G401 (cell line): ENCODE measurements around the gene PARP16. TPM values are rescaled to one million over a fixed set of nuclear protein-coding genes. Genes with fewer than 3 reads are reported as not detected.

ENCODE experiments used
- DNase-seq: peaks from one replicate; pipeline ENCODE4 v3.0.0-alpha.2; 2015; ENCODE audit warnings: low spot score
- in situ Hi-C: cut with HindIII; loops from 2 replicates; pipeline ENCODE4 v1.10.0; 2016; ENCODE audit warnings: low sequenced_read_pairs, mixed read lengths
- total RNA-seq: library from RNA; depleted of rRNA; stranded (reverse); fragments of >200 nt; shearing (Covaris generic); gene quantifications from 2 replicates; pipeline ENCODE4 v1.2.3, GENCODE V29; 2014

The PARP16 gene
- total RNA-seq, 1 experiment from 2014 or later, result 6.3 TPM

DNA sequence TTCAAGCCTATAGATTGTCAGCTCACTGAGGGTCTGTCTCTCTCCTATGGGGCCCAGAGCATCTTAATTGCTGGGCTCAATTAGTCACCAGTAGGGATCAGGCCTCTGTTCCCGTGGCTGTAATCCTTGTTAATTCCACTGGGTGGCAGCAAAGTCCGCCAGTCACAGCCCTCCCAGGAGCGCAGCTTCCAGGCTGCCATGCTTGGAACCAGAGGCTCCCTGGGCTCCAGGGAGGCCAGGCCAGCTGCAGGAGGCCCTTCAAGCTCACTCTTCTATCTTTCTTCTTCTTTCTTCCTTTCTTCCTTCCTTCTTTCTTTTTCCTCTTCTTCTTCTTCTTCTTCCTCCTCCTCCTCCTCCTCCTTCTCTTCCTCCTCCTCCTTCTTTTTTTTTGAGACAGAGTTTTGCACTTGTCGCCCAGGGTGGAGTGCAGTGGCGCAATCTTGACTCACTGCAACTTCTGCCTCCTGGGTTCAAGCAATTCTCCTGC lies 32.2 kb upstream of the PARP16 start:
- in situ Hi-C loops, result no loop called here
- DNase-seq, result peak; percentile 89

DNA sequence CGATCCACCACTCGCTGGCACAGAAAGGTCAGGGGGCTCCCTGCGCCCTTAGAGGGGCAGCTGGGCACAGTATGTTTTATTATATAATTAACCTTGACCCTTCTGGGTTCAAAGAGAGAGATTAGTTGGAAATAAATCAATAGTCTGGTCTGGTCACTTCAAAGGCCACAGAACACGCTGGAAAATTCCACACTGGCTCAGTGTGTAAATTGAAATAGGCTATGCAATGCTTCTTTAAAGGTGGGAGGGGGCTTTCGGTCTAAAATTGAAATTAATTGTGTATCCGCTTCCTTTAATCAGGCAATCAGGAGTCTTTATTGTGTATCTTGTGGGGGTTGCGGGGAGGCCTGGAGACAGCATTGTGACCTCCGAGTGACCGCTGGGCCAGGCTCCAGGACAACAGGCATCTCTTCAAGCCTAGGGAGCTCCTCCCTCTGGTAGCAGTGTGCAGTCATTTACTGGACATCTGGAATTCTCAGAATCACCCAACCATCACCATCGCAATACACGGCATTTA lies 25.8 kb upstream of the PARP16 start:
- in situ Hi-C loops, result no loop called here
- DNase-seq, result no peak

DNA sequence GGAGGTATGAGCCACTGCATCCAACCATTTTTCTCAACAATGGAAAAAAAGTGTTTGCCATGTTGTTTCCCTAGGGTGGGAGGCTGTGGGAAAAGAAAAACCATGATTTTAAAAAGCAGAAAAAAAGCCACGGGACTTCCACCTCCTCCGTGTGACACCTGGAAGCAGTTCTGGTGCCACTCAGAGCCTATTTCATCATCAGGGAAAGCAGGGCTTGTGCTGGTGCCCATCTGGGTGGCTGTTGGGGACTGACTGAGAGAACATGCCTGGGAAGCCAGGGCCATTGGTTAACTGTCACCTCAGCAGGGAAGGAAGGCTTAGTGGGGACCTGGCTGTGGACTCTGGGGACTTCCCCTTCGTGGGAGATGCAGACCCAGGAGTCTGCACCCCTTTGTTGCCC lies 25.1 kb upstream of the PARP16 start:
- DNase-seq, result no peak
- in situ Hi-C loops, result no loop called here

DNA sequence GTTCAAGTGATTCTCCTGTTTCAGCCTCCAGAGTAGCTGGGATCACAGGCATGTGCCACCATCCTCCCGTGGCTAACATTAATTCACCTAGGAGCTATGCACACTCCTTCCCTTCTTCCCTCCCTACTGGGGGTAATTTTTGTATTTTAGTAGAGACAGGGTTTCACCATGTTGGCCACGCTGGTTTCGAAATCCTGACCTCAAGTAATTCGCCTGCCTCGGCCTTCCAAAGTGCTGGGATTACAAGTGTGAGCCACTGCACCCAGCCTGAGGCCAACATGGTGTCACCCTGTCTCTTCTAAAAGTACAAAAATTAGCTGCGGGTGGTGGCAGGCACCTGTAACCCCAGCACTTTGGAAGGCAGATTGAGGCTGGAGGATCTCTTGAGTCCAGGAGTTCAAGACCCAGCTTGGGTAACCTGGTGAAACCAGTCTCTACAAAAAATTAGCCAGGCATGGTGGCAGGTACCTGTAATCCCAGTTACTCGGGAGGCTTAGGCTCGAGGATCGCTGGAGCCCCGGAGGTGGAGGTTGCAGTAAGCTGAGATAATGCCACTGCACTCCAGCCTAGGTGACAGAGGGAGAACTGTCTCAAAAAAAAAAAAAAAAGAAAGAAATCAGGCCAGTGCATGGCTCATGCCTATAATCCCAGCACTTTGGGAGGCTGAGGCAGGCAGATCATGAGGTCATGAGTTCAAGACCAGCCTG lies 23.9 kb upstream of the PARP16 start:
- in situ Hi-C loops, result no loop called here
- DNase-seq, result no peak

DNA sequence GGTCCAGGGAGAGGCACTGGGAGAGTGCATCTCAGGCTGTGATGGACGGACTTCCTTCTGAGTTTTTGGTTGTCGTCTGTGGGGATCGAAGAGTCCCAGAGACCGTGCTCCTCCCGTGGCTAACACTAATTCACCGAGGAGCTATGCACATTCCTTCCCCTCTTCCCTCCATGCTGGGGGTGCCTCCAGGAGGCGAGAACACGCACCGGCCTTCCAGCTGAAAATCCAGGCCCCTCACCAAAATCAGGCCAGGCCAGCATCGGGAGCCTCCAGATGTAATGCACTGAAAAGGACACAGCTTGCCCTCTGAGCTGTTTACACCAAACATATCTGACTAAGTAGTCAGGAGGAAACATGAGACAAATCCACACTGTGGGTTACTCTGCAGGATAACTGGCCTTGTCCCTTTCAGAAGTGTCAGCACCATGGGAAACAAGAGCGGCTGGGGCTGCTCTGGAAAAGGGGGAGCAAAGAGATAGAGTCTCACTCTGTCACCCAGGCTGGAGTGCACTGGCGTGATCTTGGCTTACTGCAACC lies 23.3 kb upstream of the PARP16 start:
- in situ Hi-C loops, result no loop called here
- DNase-seq, result no peak

DNA sequence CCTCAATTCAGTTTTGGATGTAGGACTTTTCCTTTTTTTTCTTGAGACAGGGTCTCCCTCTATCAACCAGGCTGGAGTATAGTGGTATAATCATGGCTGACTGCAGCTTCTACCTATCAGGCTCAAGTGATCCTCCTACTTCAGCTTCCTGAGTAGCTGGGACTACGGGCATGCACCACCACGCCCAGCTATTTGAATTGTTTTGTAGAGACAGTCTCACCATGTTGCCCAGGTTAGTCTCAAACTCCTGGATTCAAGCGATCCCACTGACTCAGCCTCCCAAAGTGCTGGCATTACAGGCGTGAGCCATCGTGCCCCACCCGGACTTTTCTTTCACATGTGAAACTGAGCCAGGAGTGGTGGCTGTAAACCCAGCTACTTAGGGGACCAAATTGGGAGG lies 21.3 kb upstream of the PARP16 start:
- DNase-seq, result no peak
- in situ Hi-C loops, result no loop called here

DNA sequence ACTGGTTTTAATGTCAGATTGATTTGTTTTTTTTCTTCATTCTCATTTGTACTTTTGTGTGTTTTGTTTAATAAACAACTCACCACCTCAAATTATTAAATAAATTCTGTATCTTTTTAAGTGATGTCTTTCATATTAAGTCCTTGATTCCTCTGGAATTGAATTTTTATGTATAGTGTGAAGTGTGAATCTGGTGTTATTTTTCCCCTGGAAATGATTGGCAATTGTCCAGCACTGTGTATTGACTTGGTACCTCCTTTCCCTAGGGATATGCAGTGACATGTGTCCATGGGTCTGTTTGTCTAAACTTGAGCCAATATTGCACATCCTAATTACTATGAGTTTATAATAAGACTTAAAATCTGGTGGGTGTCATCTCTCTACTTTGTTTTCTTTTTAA lies 19.9 kb upstream of the PARP16 start:
- in situ Hi-C loops, result no loop called here
- no peak for DNase-seq

DNA sequence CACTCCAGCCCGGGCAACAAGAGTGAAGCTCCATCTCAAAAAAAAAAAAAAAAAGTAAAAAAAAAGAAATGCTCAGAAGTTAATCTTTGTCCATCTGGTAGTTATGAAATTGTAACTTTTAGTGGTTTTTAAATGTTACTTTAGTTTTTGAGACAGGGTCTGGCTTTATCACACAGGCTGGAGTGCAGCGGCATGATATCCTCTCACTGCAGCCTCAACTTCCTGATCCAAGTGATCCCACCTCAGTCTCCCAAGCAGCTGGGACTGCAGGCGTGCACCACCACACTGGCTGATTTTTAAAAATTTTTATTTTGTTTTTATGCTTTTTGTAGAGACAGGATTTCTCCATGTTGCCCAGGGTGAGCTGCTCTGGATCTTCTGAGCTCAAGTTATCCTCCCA lies 19.1 kb upstream of the PARP16 start:
- in situ Hi-C loops, result no loop called here
- no peak for DNase-seq

DNA sequence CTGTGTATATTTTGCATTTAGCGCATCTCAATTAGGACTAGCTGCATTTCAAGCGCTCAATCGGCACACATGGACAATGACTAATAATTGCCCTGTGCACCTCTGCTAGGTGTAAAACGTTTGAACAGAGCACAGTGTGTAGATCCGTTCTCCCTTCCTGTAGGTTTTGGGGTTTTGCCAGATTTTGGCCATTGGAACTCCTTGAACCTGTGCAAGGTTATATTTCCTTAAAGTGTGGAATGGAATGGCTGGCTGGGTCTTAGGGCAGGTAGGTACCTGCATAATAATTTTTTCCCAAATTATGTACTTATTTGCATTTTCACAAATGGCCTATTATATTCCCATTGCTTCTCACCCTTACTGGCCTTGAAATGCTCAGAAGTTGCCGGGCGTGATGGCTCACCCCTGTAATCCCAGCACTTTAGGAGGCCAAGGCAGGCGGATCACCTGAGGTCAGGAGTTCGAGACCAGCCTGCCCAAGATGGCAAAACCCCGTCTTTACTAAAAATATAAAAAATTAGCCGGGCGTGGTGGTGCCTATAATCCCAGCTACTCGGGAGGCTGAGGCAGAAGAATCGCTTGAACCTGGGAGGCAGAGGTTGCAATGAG lies 18.6 kb upstream of the PARP16 start:
- in situ Hi-C loops, result no loop called here
- no peak for DNase-seq

DNA sequence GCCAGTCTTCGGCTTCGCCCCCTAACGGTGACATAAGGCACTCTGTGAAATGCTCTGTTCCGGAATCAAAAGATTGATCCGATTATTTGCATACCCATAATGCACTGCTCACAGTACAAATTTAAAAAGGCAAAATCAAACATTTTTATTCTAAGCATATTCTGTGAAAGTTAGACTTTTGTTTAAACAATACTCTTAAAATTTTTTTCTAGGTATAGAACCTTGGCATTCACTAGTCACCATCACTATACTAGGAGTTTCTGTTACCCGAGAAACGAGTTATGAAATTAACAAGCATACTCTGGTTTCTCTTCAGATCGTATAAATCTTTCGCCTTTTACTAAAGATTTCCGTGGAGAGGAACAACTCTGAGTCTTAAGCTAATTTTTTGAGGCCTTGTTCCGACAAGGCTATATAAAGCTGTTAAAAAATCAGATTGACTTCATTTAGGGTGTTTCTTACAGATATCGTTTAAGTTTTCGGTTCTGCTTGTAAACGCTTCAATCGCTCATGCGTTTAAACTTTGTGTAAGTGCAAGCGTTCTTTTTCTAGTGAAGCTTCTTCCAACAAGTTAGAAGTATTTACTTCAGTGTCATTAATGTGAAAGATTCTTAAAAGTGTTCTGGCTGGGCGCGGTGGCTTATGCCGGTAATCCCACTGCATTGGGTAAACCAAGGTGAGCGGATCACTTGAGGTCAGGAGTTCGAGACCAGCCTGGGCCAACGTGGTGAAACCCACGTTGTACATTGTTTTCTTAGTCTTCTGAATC lies 17.9 kb upstream of the PARP16 start, which contains the start of gene RNU5B-1:
RNU5B-1 (plus strand) TSS at position 297 of the 769 bp plus-strand sequence.
- peak; percentile 93 for DNase-seq
- in situ Hi-C loops, result no loop called here

DNA sequence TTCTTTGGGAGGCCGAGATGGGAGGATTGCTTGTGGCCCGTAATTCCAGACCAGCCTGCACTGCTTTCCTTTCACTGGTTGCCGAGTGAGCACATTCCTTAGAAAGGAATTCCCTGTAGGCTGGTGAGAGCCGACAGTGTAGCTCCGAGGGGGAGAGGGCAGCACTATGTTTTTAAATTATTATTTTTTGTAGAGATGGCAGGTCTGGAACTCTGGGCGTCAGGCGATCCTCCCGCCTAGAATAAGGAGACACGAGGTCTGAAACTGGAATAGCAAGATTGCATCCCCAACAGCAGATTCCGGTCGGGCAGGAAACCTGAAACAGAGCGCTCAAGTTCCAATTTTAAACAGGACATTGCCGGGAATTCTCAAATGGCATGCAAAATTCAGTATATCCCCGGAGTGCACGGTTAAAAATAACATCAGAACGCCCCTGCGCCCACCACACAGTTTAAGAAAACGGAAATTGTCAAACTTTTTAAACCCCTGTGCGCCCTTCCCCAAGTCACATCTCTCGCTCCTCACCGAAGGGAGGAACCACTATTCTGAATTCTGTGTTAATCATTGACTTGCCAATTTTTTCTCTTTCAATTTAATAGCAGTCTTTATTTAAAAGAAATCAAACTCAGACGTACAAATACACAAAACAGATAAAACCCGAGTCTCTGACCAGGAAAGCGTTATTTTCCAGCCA lies 17.2 kb upstream of the PARP16 start:
- in situ Hi-C loops, result no loop called here
- DNase-seq, result peak; percentile 73

DNA sequence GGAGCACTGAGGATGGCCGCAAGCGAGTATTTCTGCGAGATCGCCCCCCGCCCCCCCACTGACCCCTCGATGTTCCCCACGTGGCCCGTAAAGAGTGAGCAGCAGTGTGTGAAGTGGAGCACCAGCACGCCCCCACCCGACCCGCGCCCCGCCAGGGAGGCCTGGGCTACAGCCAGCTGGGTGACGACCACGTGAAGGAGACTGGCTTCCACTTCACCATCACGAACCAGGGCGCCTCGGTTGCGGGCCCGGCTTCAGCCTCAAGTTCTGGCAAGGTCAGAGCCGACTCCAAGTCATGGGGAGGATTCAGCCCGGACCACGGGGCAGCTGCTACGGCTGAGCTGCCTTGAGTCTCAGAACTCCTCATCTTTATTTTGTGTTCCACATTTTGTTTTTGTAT lies 15.4 kb upstream of the PARP16 start:
- DNase-seq, result no peak
- in situ Hi-C loops, result no loop called here

DNA sequence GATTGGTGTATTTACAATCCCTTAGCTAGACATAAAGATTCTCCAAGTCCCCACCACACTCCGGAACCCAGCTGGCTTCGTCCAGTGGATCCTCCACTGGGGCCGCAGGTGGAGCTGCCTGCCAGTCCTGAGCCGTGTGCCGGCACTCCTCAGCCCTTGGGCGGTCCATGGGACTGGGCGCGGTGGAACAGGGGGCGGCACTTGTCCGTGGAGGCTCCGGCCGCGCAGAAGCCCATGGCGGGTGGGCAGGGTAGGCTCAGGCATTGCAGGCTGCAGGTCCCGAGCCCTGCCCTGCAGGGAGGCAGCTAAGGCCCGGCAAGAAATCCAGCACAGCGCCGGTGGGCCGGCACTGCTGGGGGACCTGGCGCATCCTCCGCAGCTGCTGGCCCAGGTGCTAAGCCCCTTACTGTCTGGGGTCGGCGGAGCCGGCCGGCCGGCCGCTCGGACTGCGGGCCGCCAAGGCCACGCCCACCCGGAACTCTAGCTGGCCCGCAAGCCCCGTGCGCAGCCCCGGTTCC lies 14.3 kb upstream of the PARP16 start:
- DNase-seq, result no peak
- in situ Hi-C loops, result no loop called here

DNA sequence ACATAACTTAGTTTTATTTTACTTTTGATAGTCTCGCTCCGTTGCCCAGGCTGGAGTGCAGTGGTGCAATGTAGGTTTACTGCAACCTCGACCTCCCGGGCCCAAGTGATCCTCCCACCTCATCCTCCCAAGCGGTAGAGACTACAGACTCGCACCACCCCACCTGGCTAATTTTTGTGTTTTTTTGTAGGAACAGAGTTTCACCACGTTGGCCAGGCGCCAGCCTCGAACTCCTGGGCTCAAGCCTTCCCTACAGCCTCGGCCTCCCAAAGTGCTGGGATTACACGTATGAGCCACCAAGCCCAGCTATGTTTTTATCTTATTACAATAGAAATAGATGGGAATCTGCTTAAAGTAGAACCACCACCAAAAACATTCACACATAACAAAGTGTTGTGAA lies 12.0 kb upstream of the PARP16 start:
- no peak for DNase-seq
- in situ Hi-C loops, result no loop called here

DNA sequence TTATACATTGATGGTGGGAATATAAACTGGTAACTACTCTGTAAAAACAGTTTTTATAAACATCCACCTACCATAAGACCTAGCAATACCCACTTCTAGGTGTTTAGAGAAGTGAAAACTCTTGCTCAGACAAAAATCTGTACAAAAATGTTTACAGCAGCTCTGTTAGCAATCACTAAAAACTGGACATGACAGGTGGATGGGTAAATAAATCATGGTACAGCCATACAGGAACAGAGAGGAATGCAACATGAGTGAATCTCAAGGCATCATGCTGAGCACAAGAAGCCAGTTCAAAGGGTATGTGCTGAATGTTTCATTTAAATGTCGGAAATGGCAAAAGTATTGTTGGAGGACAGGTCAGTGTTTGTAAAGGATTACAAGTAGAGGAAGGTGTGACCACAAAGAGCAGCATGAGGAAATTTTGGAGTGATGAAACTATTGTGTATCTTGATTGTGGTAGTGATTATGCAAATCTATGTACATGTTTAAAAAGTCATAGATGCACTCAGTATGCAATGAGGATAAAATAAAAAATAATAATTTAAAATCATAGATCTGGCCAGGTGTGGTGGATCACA lies 6.3 kb upstream of the PARP16 start:
- in situ Hi-C loops, result no loop called here
- DNase-seq, result no peak

DNA sequence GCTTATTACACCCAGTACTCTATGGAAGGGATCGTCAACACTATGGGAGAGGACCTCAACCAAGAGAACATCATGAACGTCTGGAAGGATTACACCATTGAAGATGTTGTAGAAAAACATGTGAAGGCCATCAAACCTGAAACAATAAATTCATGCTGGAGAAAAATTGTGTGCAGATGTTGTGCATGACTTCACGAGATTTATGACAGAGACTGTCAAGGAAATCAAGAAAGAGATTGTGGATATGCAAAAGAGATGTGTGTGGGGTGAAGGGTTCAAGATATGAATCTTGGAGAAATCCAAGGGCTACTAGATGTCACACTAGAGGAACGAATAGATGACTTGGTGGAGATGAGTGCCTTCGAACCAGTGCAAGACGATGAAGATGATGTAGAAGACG lies 3.5 kb upstream of the PARP16 start:
- DNase-seq, result no peak
- in situ Hi-C loops, result no loop called here

DNA sequence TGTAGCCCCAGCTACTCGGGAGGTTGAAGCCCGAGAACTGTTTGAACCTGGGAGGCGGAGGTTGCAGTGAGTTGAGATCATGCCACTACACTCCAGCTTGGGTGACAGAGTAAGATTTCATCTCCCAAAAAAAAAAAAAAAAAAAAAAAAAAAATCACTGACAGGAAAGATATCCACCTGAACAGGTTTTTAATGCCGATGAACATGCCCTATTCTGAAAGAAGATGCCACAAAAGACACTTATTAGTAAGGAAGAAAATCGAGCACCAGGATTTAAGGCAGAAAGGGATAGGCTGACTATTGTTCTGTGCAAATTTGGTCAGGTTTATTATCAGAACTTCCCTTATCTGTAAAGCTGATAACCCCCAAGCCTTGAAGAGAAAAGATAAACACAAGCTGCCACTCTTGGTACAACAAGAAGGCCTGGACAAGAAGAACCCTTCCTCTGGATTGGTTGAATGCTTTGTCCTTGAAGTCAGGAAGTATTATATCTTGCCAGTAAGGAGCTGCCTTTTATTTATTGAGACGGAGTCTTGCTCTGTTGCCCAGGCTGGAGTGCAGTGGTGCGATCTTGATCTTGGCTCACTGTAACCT lies 2.7 kb upstream of the PARP16 start:
- in situ Hi-C loops, result no loop called here
- DNase-seq, result no peak

DNA sequence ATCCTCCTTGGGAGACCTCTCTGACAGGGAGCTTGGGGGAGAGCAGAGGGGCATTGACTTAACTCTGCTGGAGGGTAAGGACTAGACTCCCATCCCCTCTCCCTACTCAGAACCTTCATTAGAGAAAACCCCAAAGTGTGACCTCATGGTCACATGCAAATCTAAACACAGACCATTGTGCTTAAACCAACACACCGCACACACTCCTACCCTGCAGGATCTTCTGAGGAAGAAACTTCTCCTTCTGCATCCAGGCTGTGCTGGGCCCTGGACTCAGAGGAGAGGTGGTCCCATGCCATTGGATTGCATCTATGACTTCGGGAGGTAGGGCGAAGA lies 805 bp upstream of the PARP16 start:
- in situ Hi-C loops, result no loop called here
- peak; percentile 32 for DNase-seq
